Tibial artery (tissue), 4 donors: ENCODE results near the gene KLHL30.

ENCODE experiments used
- DNase-seq, 2 donors: peaks; one replicate each; pipeline ENCODE4 v3.0.0-alpha.2; 2019
- H3K27ac ChIP-seq, 2 donors: fragments of 200-600 bp; sonication (generic) in 1 of 2; 1 replicate in 1 of 2; 2 replicates in 1 of 2; pipeline ENCODE4 v1.5.1; 2018 to 2019; ENCODE audit warnings: mild to moderate bottlenecking in 1 of 2
- H3K27me3 ChIP-seq, 2 donors: fragments of 200-600 bp; sonication (generic) in 1 of 2; one replicate each; pipeline versions ENCODE4 v1.5.1 to v1.6.0; 2016 to 2019
- H3K36me3 ChIP-seq, 3 donors: fragments of 200-600 bp; sonication (generic) in 2 of 3; one replicate each; pipeline ENCODE4 v1.5.1; 2016 to 2019; ENCODE audit warnings: mild to moderate bottlenecking in 2 of 3
- H3K4me1 ChIP-seq, 4 donors: fragments of 200-600 bp; sonication (generic) in 2 of 4; 1 replicate in 3 of 4; 2 replicates in 1 of 4; pipeline ENCODE4 v1.5.1; 2016 to 2019
- H3K4me3 ChIP-seq, 2 donors: fragments of 200-600 bp; sonication (generic) in 1 of 2; 1 replicate in 1 of 2; 2 replicates in 1 of 2; pipeline ENCODE4 v1.5.1; 2018 to 2019; ENCODE audit warnings: mild to moderate bottlenecking in 2 of 2
- H3K9me3 ChIP-seq, 3 donors: fragments of 200-600 bp; sonication (generic) in 1 of 3; one replicate each; pipeline ENCODE4 v1.5.1; 2016 to 2019
- CTCF ChIP-seq, 2 experiments: fragments of 200-600 bp in 1 of 2; fragments of 450-650 bp in 1 of 2; IDR thresholded peaks; one replicate each; pipeline ENCODE4 v1.5.1; 2017 to 2019; ENCODE audit warnings: antibody characterized with exemption in 2 of 2, mild to moderate bottlenecking in 1 of 2, moderate library complexity in 1 of 2
- intact Hi-C: fragments of 100-400 bp; cut with DNase I; formaldehyde crosslinking; loops from one replicate; pipeline ENCODE4 v1.15.0; 2023; ENCODE audit warnings: low total_unique reads

KLHL30 gene

GRCh38 chr2:238138331-238139195 lies at the start of gene KLHL30:
TSS of gene KLHL30 (plus strand) at chr2:238138668. CDS start at chr2:238140755, 2,087 bp downstream.
- peak within 1 kb of the TSS; percentile 71 to 91 for H3K27ac ChIP-seq
- peaks cover 0 to 73% (median 62%) of the 10 kb centered on the region in 4 donors for H3K4me1 ChIP-seq
- no peaks in the 10 kb centered on the region for H3K27me3 ChIP-seq
- no peaks in the 10 kb centered on the region for H3K9me3 ChIP-seq
- peak within 1 kb of the TSS; percentile 58 to 64 for H3K4me3 ChIP-seq
- H3K36me3 ChIP-seq, result peaks cover 8 to 9% (median 8%) of the 10 kb centered on the region in 3 donors
- intact Hi-C loops, result loop anchor here (5.0 kb wide), 1 partner anchor 281 kb away; the partner anchor contains the start of gene RAMP1
- TF ChIP-seq CTCF (IDR thresholded peaks at IDR 0.05), result no peak
- peak; percentile 57 to 92 for DNase-seq

GRCh38 chr2:238090887-238091286 lies 47.6 kb upstream of the KLHL30 start:
- no peaks in the 10 kb centered on the region for H3K27me3 ChIP-seq

GRCh38 chr2:238091436-238092060 lies 46.9 kb upstream of the KLHL30 start:
- TF ChIP-seq CTCF (IDR thresholded peaks at IDR 0.05), result no peak
- H3K4me3 ChIP-seq, result no peak overlapping the region
- intact Hi-C loops, result no loop called here
- no peak overlapping the region for H3K27ac ChIP-seq
- H3K9me3 ChIP-seq, result no peaks in the 10 kb centered on the region
- peaks cover 0 to 35% (median 4%) of the 10 kb centered on the region in 3 donors for H3K36me3 ChIP-seq
- no peaks in the 10 kb centered on the region for H3K4me1 ChIP-seq
- no peaks in the 10 kb centered on the region for H3K27me3 ChIP-seq
- DNase-seq, result no peak

More at GRCh38 chr2:238090887-238091286, 47.6 kb upstream of the KLHL30 start:
- intact Hi-C loops, result no loop called here
- Histone ChIP-seq H3K27ac (no peak overlapping the region), H3K4me1 (no peaks in the 10 kb centered on the region), H3K4me3 (no peak overlapping the region), H3K9me3 (no peaks in the 10 kb centered on the region), H3K36me3 (peaks cover 0 to 35% (median 7%) of the 10 kb centered on the region in 3 donors)
- no peak for TF ChIP-seq CTCF (IDR thresholded peaks at IDR 0.05)
- no peak for DNase-seq

GRCh38 chr2:238092486-238093035 lies 45.9 kb upstream of the KLHL30 start:
- Histone ChIP-seq H3K27ac (no peak overlapping the region), H3K36me3 (peaks cover 0 to 35% (median 4%) of the 10 kb centered on the region in 3 donors), H3K27me3 (no peaks in the 10 kb centered on the region), H3K9me3 (no peaks in the 10 kb centered on the region), H3K4me1 (no peaks in the 10 kb centered on the region), H3K4me3 (no peak overlapping the region)
- intact Hi-C loops, result no loop called here
- no peak for TF ChIP-seq CTCF (IDR thresholded peaks at IDR 0.05)
- DNase-seq, result peak in 1 of 2 donors; percentile 40

- intact Hi-C loops, result no loop called here
- Histone ChIP-seq H3K4me3 (no peak overlapping the region), H3K36me3 (peaks cover 0 to 39% (median 4%) of the 10 kb centered on the region in 3 donors), H3K27me3 (no peaks in the 10 kb centered on the region), H3K27ac (no peak overlapping the region), H3K9me3 (no peaks in the 10 kb centered on the region), H3K4me1 (no peaks in the 10 kb centered on the region)
- TF ChIP-seq CTCF (IDR thresholded peaks at IDR 0.05), result no peak
- DNase-seq, result peak in 1 of 2 donors; percentile 55
Observed at GRCh38 chr2:238093181-238094140, 45.0 kb upstream of the KLHL30 start.
